Measurements from ENCODE around the gene ATAD5. TPM values are rescaled to one million over a fixed set of nuclear protein-coding genes. Genes with fewer than 3 reads are reported as not detected.
A peak's percentile ranks its signal among the peaks of the same experiment; 100 is the strongest.
"Not testable (repeated sequence)": the region's sequence is repeated elsewhere in the genome, so short reads cannot be mapped to it uniquely, and the experiment has no call there.

ATAD5 gene
- total RNA-seq, 2 experiments from 2014 or later, result 30.0 to 32.9 TPM

GRCh38 chr17:30809867-30810266 is 21.9 kb upstream of the ATAD5 start:
- Mint-ChIP-seq H3K36me3 (peaks cover 9% of the 10 kb centered on the region), H3K4me3 (peak overlapping the region; percentile 79), H3K27me3 (no peaks in the 10 kb centered on the region), H3K27ac (peak overlapping the region; percentile 94), H3K9me3 (no peaks in the 10 kb centered on the region), H3K4me1 (ENCODE audit: low read depth) (peaks cover 59% of the 10 kb centered on the region)
- DNase-seq, result no peak
- POLR2A ChIA-PET, result interaction anchor here (1.8 to 4.5 kb wide), 2 partner anchors 10 to 13 kb away, joined by 6 to 23 read pairs; partner anchors contain the start of gene CRLF3
- CTCF ChIA-PET, result interaction anchor here (1.1 to 8.8 kb wide), 3 partner anchors 14 to 21 kb away, joined by 3 to 104 read pairs (median 3); partner anchors contain the start of gene CRLF3
- intact Hi-C loops (cut with micrococcal nuclease), result loop anchor here (1.0 kb wide), 1 partner anchor 14 kb away; no protein-coding TSS in a partner anchor

- ChIA-PET CTCF (interaction anchor here (8.8 kb wide), 1 partner anchor 11 kb away, joined by 104 read pairs; the partner anchor contains the start of gene CRLF3), POLR2A (interaction anchor here (0.7 to 4.5 kb wide), 2 partner anchors 11 to 16 kb away, joined by 3 to 23 read pairs; partner anchors contain the start of gene CRLF3)
- DNase-seq, result peak; percentile 46
- H3K4me1 Mint-ChIP-seq (ENCODE audit: low read depth), result peaks cover 50% of the 10 kb centered on the region
- intact Hi-C loops (cut with micrococcal nuclease), result loop anchor here (1.0 kb wide), 1 partner anchor 12 kb away; the partner anchor contains the start of gene CRLF3
- H3K9me3 Mint-ChIP-seq, result no peaks in the 10 kb centered on the region
- no peak overlapping the region for H3K4me3 Mint-ChIP-seq
- peaks cover 9% of the 10 kb centered on the region for H3K36me3 Mint-ChIP-seq
- peak overlapping the region; percentile 76 for H3K27ac Mint-ChIP-seq
- H3K27me3 Mint-ChIP-seq, result no peaks in the 10 kb centered on the region
Measured at GRCh38 chr17:30812218-30813177, 19.3 kb upstream of the ATAD5 start.

GRCh38 chr17:30814236-30814635 is 17.5 kb upstream of the ATAD5 start:
- not testable (repeated sequence) for H3K9me3 Mint-ChIP-seq
- peaks cover 17% of the 10 kb centered on the region for H3K36me3 Mint-ChIP-seq
- POLR2A ChIA-PET, result interaction anchor here (1.2 kb wide), 1 partner anchor 11 kb away, joined by 3 read pairs; no protein-coding TSS in a partner anchor

GRCh38 chr17:30814860-30815259 is 16.9 kb upstream of the ATAD5 start:
- DNase-seq; H3K27ac Mint-ChIP-seq; intact Hi-C loops (cut with micrococcal nuclease); H3K27me3 Mint-ChIP-seq; H3K9me3 Mint-ChIP-seq; H3K4me3 Mint-ChIP-seq; CTCF ChIA-PET: not testable (repeated sequence)
- Mint-ChIP-seq H3K36me3 (peaks cover 12% of the 10 kb centered on the region), H3K4me1 (ENCODE audit: low read depth) (peaks cover 45% of the 10 kb centered on the region)
- POLR2A ChIA-PET, result interaction anchor here (1.2 kb wide), 1 partner anchor 10 kb away, joined by 3 read pairs; no protein-coding TSS in a partner anchor

More at GRCh38 chr17:30814236-30814635, 17.5 kb upstream of the ATAD5 start:
- intact Hi-C loops (cut with micrococcal nuclease); H3K27ac Mint-ChIP-seq; H3K4me3 Mint-ChIP-seq; H3K27me3 Mint-ChIP-seq; DNase-seq: not testable (repeated sequence)
- H3K4me1 Mint-ChIP-seq (ENCODE audit: low read depth), result peaks cover 45% of the 10 kb centered on the region
- CTCF ChIA-PET, result interaction anchor here (0.7 to 1.2 kb wide), 2 partner anchors 8 to 101 kb away, joined by 3 to 4 read pairs; no protein-coding TSS in a partner anchor

- H3K4me3 Mint-ChIP-seq, result no peak overlapping the region
- intact Hi-C loops (cut with micrococcal nuclease), result no loop called here
- DNase-seq, result no peak
- CTCF ChIA-PET, result no interaction called here
- POLR2A ChIA-PET, result no interaction called here
- H3K27ac Mint-ChIP-seq, result no peak overlapping the region
- H3K4me1 Mint-ChIP-seq (ENCODE audit: low read depth), result peaks cover 51% of the 10 kb centered on the region
- peaks cover 9% of the 10 kb centered on the region for H3K36me3 Mint-ChIP-seq
- H3K27me3 Mint-ChIP-seq, result no peaks in the 10 kb centered on the region
- no peaks in the 10 kb centered on the region for H3K9me3 Mint-ChIP-seq
Measured at GRCh38 chr17:30816165-30816564, 15.6 kb upstream of the ATAD5 start.

GRCh38 chr17:30819971-30820705 is 11.6 kb upstream of the ATAD5 start:
- Mint-ChIP-seq H3K4me3 (peak overlapping the region; percentile 91), H3K27ac (peak overlapping the region; percentile 94), H3K9me3 (no peaks in the 10 kb centered on the region), H3K27me3 (no peaks in the 10 kb centered on the region), H3K4me1 (ENCODE audit: low read depth) (peaks cover 46% of the 10 kb centered on the region), H3K36me3 (peaks cover 14% of the 10 kb centered on the region)
- POLR2A ChIA-PET, result interaction anchor here (1.0 to 1.5 kb wide), 2 partner anchors 11 to 24 kb away, joined by 5 to 6 read pairs; no protein-coding TSS in a partner anchor
- DNase-seq, result peak; percentile 38
- CTCF ChIA-PET, result interaction anchor here (8.7 kb wide), 1 partner anchor 12 kb away, joined by 104 read pairs; no protein-coding TSS in a partner anchor
- intact Hi-C loops (cut with micrococcal nuclease), result loop anchor here (5.0 kb wide), 3 partner anchors 88 to 502 kb away; partner anchors contain the start of gene EVI2A

GRCh38 chr17:30821871-30822723 is 9.7 kb upstream of the ATAD5 start:
- peak; percentile 32 for DNase-seq
- H3K27ac Mint-ChIP-seq, result peak overlapping the region; percentile 94
- H3K36me3 Mint-ChIP-seq, result peaks cover 14% of the 10 kb centered on the region
- ChIA-PET CTCF (interaction anchor here (1.2 to 8.7 kb wide), 2 partner anchors 8 to 14 kb away, joined by 4 to 104 read pairs; no protein-coding TSS in a partner anchor), POLR2A (interaction anchor here (1.0 to 4.3 kb wide), 3 partner anchors 12 to 42 kb away, joined by 3 to 23 read pairs (median 4); no protein-coding TSS in a partner anchor)
- intact Hi-C loops (cut with micrococcal nuclease), result loop anchor here (1.0 to 5.0 kb wide), 4 partner anchors 26 to 500 kb away; partner anchors contain the start of gene EVI2A
- H3K27me3 Mint-ChIP-seq, result no peaks in the 10 kb centered on the region
- H3K4me1 Mint-ChIP-seq (ENCODE audit: low read depth), result peaks cover 48% of the 10 kb centered on the region
- no peaks in the 10 kb centered on the region for H3K9me3 Mint-ChIP-seq
- H3K4me3 Mint-ChIP-seq, result peak overlapping the region; percentile 91

- DNase-seq, result peak; percentile 40
- ChIA-PET POLR2A (interaction anchor here (1.0 to 4.3 kb wide), 4 partner anchors 10 to 43 kb away, joined by 3 to 23 read pairs (median 4); no protein-coding TSS in a partner anchor), CTCF (interaction anchor here (0.6 to 8.7 kb wide), 4 partner anchors 9 to 346 kb away, joined by 3 to 104 read pairs (median 14); no protein-coding TSS in a partner anchor)
- H3K27me3 Mint-ChIP-seq, H3K9me3 Mint-ChIP-seq: not testable (repeated sequence)
- peak overlapping the region; percentile 91 for H3K4me3 Mint-ChIP-seq
- peak overlapping the region; percentile 94 for H3K27ac Mint-ChIP-seq
- intact Hi-C loops (cut with micrococcal nuclease), result loop anchor here (5.0 kb wide), 3 partner anchors 91 to 499 kb away; partner anchors contain the start of gene EVI2A
- peaks cover 49% of the 10 kb centered on the region for H3K4me1 Mint-ChIP-seq (ENCODE audit: low read depth)
- H3K36me3 Mint-ChIP-seq, result peaks cover 14% of the 10 kb centered on the region
Measured at GRCh38 chr17:30822919-30823318, 8.8 kb upstream of the ATAD5 start.

- intact Hi-C loops (cut with micrococcal nuclease), result loop anchor here (5.0 kb wide), 3 partner anchors 91 to 499 kb away; partner anchors contain the start of gene EVI2A
- Mint-ChIP-seq H3K27ac (peak overlapping the region; percentile 86), H3K27me3 (no peaks in the 10 kb centered on the region), H3K36me3 (peaks cover 14% of the 10 kb centered on the region), H3K4me3 (peak overlapping the region; percentile 91), H3K4me1 (ENCODE audit: low read depth) (peaks cover 49% of the 10 kb centered on the region), H3K9me3 (no peaks in the 10 kb centered on the region)
- CTCF ChIA-PET, result interaction anchor here (0.6 to 8.7 kb wide), 3 partner anchors 16 to 347 kb away, joined by 3 to 104 read pairs (median 25); no protein-coding TSS in a partner anchor
- POLR2A ChIA-PET, result interaction anchor here (1.4 to 4.3 kb wide), 5 partner anchors 10 to 43 kb away, joined by 4 to 23 read pairs (median 11); no protein-coding TSS in a partner anchor
- DNase-seq, result no peak
Measured at GRCh38 chr17:30823421-30823820, 8.3 kb upstream of the ATAD5 start.

- Mint-ChIP-seq H3K36me3 (peaks cover 9% of the 10 kb centered on the region), H3K27ac (peak overlapping the region; percentile 86), H3K4me3 (peak overlapping the region; percentile 91), H3K4me1 (ENCODE audit: low read depth) (peaks cover 44% of the 10 kb centered on the region), H3K9me3 (no peaks in the 10 kb centered on the region), H3K27me3 (no peaks in the 10 kb centered on the region)
- ChIA-PET CTCF (interaction anchor here (1.0 to 8.7 kb wide), 10 partner anchors 10 to 347 kb away, joined by 3 to 104 read pairs (median 8); partner anchors contain the start of genes GOSR1 and TEFM), POLR2A (interaction anchor here (0.6 to 4.3 kb wide), 9 partner anchors 9 to 1319 kb away, joined by 3 to 23 read pairs (median 4); partner anchors contain the start of genes RHOT1 and RNF135)
- intact Hi-C loops (cut with micrococcal nuclease), result loop anchor here (1.0 to 5.0 kb wide), 4 partner anchors 12 to 498 kb away; partner anchors contain the start of gene EVI2A
- peak; percentile 59 for DNase-seq
Measured at GRCh38 chr17:30824002-30824355, 7.8 kb upstream of the ATAD5 start.

Measured in activated CD4-positive, alpha-beta memory T cell treated with anti-CD3 and anti-CD28 coated beads for 36 hours (primary cell).